RWPE1 (cell line): ENCODE data around the gene SPON1.
A peak's percentile ranks its signal among the peaks of the same experiment; 100 is the strongest.
"Not testable (repeated sequence)": the region's sequence is repeated elsewhere in the genome, so short reads cannot be mapped to it uniquely, and the experiment has no call there.

Experiments
- CTCF ChIA-PET: fragments of 350-600 bp; sonication (Branson Sonifier 250); formaldehyde crosslinking; extraction: SDS; loops from one replicate; lab custom pipeline; 2021; lab: Yijun Ruan, JAX
- POLR2A ChIA-PET: fragments of 400-600 bp; formaldehyde crosslinking; extraction: SDS; loops from one replicate; lab custom pipeline; 2020; ENCODE audit warnings: antibody characterized with exemption; ENCODE audit not compliant: low non-redundant PET; lab: Yijun Ruan, JAX
- DNase-seq: peaks from one replicate; pipeline ENCODE4 v3.0.0; 2012; ENCODE audit warnings: low spot score
- H3K27ac ChIP-seq: fragments of 450-650 bp; 2 replicates; pipeline ENCODE4 v1.5.1; 2017
- CTCF ChIP-seq: fragments of 450-650 bp; conservative IDR thresholded peaks from 2 replicates; pipeline ENCODE4 v1.5.1; 2017; ENCODE audit warnings: low read depth, mild to moderate bottlenecking

Gene SPON1

GRCh38 chr11:13923716-13924650, 38.5 kb upstream of the SPON1 start:
- POLR2A ChIA-PET = no interaction called here
- no peak for TF ChIP-seq CTCF
- CTCF ChIA-PET = interaction anchor here (0.5 kb wide), 1 partner anchor 326 kb away, joined by 3 read pairs; no protein-coding TSS in a partner anchor
- no peak for DNase-seq
- no peak overlapping the region for H3K27ac ChIP-seq

DNA sequence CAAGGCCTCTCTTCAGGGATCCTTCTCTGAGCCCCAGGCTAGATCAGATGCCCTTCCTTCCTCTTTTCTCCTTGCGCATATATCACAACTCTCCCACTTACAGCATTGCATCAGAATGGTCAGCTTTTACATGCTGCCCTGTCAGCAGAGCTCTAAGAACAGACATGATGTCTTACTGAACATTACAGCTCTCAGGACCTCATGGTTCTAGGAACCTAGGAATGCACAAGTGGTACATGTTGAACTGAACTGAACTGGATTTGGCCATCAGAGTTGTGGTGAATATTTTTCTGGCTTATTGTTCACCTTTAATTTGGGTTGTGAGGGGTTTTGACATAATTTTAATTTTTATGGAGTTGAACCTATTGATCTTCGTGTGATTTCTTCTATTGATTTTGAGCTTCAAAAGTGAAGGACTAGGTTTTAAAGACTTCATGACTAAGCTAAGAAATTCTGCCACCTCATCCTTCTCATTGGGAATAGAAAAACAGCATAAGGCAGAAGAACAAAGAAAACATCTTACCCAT, 37.7 kb upstream of the SPON1 start:
- no peak for TF ChIP-seq CTCF
- ChIA-PET POLR2A (no interaction called here), CTCF (no interaction called here)
- H3K27ac ChIP-seq = no peak overlapping the region
- DNase-seq = no peak

DNA sequence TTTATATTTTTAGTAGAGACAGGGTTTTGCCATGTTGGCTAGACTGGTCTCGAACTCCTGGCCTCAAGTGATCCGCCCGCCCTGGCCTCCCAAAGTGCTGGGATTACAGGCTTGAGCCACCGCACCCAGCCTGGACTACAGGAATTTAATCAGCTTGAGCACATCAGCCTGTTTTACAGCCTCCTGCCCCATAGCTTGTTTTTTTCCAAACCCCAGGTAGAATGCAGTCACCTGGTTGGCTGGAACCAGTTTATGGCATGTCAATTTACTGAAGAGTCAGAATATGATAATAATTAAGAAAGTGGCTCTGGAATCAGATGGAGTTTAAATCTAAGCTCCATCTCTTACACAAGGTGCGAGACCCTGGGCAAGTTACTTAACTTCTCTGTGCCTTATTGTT, 36.2 kb upstream of the SPON1 start:
- POLR2A ChIA-PET, H3K27ac ChIP-seq, CTCF ChIA-PET, DNase-seq: not testable (repeated sequence)

DNA sequence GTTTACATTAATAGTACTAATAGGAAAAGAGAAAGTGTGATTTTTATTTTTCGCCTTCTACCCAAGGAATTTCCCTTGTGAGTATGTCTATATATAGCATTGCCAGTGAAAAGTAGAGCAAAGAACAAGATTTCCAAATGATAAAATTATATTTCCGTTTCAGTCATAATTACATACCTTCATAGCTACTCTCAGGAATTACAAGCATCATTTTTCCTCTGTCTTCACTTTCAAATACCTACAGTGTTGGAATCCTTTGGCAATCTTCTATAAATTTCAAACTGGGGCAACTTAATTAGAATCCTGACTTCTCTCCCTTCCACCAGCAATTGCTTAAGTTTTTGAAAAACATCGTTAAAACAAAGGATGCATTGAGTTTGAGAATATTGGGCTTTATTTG, 35.5 kb upstream of the SPON1 start:
- no peak for TF ChIP-seq CTCF
- H3K27ac ChIP-seq = no peak overlapping the region
- POLR2A ChIA-PET = no interaction called here
- DNase-seq = no peak
- CTCF ChIA-PET = no interaction called here

DNA sequence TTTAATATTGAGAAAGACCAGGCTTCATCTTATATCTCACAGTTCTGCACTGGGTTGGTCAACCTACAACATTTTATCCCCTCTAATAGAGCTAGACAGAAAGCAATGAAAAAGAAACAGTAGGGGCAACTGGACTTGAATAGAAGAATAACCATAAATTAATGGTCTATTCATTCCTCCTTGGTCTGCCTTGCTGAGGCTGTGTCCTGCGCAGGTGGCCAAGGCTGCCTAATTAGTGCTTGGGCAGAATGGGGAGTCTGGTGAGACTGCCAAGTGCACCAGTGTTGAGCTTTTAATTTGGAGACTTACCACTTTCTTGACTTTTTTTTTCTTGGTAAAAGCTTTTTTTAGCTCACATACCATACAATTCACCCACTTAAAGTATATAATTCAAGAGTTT, 35.0 kb upstream of the SPON1 start:
- no peak overlapping the region for H3K27ac ChIP-seq
- DNase-seq = no peak
- no peak for TF ChIP-seq CTCF
- CTCF ChIA-PET = no interaction called here
- POLR2A ChIA-PET = no interaction called here

- TF ChIP-seq CTCF = no peak
- DNase-seq = peak; percentile 29
- no peak overlapping the region for H3K27ac ChIP-seq
- ChIA-PET POLR2A (no interaction called here), CTCF (no interaction called here)
Observed at GRCh38 chr11:13928566-13929251, 33.8 kb upstream of the SPON1 start.

DNA sequence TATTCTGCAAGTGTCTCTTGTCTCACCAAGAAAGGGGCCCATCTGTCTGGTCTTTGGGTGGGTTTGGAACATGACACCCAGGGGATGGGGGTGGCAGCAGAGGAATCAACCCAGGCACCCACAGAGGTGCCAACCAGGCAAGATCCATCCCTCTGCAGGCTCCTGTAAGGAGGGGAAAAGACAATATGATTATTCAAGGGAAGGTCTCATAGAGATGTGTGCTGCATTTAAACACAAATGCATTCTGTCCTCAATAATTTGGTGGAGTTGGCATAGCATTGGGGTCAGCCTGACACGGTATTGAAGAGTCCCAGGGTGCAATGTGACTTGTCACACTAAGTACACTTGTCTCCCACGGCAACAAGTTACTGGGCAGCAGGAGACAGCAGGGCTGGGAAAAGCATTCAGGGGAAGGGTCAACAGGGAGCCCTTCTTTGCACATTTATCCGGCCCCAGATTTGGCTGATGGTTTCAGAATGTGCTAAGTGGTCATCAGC, 33.1 kb upstream of the SPON1 start:
- CTCF ChIA-PET = no interaction called here
- POLR2A ChIA-PET = no interaction called here
- TF ChIP-seq CTCF = no peak

More for the DNA sequence above, 33.1 kb upstream of the SPON1 start:
- no peak overlapping the region for H3K27ac ChIP-seq
- DNase-seq = no peak
